H1 (cell line): ENCODE data around the gene CDH20. TPM values are rescaled to one million over a fixed set of nuclear protein-coding genes. Genes with fewer than 3 reads are reported as not detected.

Experiments
- CTCF ChIA-PET: fragments of 300-600 bp; sonication (Branson Sonifier 250); formaldehyde crosslinking; loops from one replicate; lab custom pipeline; 2021; ENCODE audit not compliant: partially characterized antibody; lab: Charles Lee
- POLR2A ChIA-PET: fragments of 300-600 bp; sonication (Branson Sonifier 250); formaldehyde crosslinking; loops from one replicate; lab custom pipeline; 2021; ENCODE audit warnings: inconsistent platforms; ENCODE audit not compliant: partially characterized antibody; lab: Charles Lee
- DNase-seq, 2 experiments: peaks; one replicate each; pipeline versions ENCODE4 v3.0.0 to v3.0.0-alpha.2; 2010 to 2022; ENCODE audit warnings: low spot score in 2 of 2, low read depth in 1 of 2, mixed read lengths in 1 of 2
- FAIRE-seq: peaks from 2 replicates; lab custom pipeline; 2011; peaks lifted over from hg19 to GRCh38; lab: Jason Lieb, UNC
- H2AFZ ChIP-seq: 2 replicates; pipeline ENCODE4 v1.8.1; 2012; ENCODE audit warnings: low read length, inconsistent platforms
- H2AK5ac ChIP-seq: 2 replicates; pipeline ENCODE4 v1.6.1; 2013; ENCODE audit warnings: low read depth, low read length
- H2BK120ac ChIP-seq: replicated peaks from 2 replicates; pipeline ENCODE3; 2013; ENCODE audit warnings: low read depth, low read length, inconsistent platforms
- H2BK12ac ChIP-seq: 2 replicates; pipeline ENCODE4 v1.6.1; 2013; ENCODE audit warnings: low read depth, low read length
- H2BK15ac ChIP-seq: 2 replicates; pipeline ENCODE4 v1.6.1; 2013; ENCODE audit warnings: low read length
- H2BK20ac ChIP-seq: 2 replicates; pipeline ENCODE4 v1.6.1; 2013; ENCODE audit warnings: low read length
- H2BK5ac ChIP-seq: 2 replicates; pipeline ENCODE4 v1.6.1; 2013; ENCODE audit warnings: low read depth, low read length
- H3K14ac ChIP-seq: 2 replicates; pipeline ENCODE4 v1.6.1; 2013; ENCODE audit warnings: inconsistent platforms; ENCODE audit not compliant: insufficient read length
- H3K18ac ChIP-seq: 2 replicates; pipeline ENCODE4 v1.6.1; 2013; ENCODE audit warnings: low read length; ENCODE audit errors: extremely low read depth
- H3K23ac ChIP-seq: 2 replicates; pipeline ENCODE4 v1.6.1; 2013; ENCODE audit warnings: inconsistent platforms; ENCODE audit not compliant: insufficient read length
- H3K23me2 ChIP-seq: 2 replicates; pipeline ENCODE4 v1.6.1; 2013; ENCODE audit warnings: low read depth, low read length
- H3K27ac ChIP-seq: 2 replicates; pipeline ENCODE4 v1.6.1; 2011; ENCODE audit warnings: low read depth, low read length, inconsistent platforms
- H3K27me3 ChIP-seq, 4 experiments: replicated peaks in 1 of 4; 1 replicate in 1 of 4; 2 replicates in 3 of 4; pipeline versions ENCODE4 v1.6.1 to v1.8.1; 2011 to 2013; ENCODE audit warnings: low read length in 3 of 4, mild to moderate bottlenecking in 3 of 4, inconsistent platforms in 2 of 4, mixed read lengths in 2 of 4, moderate library complexity in 1 of 4; ENCODE audit not compliant: control insufficient read depth in 3 of 4, insufficient read depth in 3 of 4; ENCODE audit errors: extremely low read depth in 1 of 4
- H3K36me3 ChIP-seq, 4 experiments: 2 replicates each; pipeline versions ENCODE4 v1.6.1 to v1.8.1; 2011 to 2013; ENCODE audit warnings: mild to moderate bottlenecking in 4 of 4, low read length in 3 of 4, moderate library complexity in 2 of 4, control low read depth in 1 of 4, inconsistent platforms in 1 of 4; ENCODE audit not compliant: insufficient read depth in 4 of 4, control insufficient read depth in 2 of 4
- H3K4ac ChIP-seq: replicated peaks from 2 replicates; pipeline ENCODE3; 2013; ENCODE audit warnings: low read length, low read depth, mixed read lengths, inconsistent platforms; ENCODE audit not compliant: insufficient read length
- H3K4me1 ChIP-seq, 4 experiments: replicated peaks in 1 of 4; 1 replicate in 1 of 4; 2 replicates in 3 of 4; pipeline versions ENCODE4 v1.6.1 to v1.8.1; 2011 to 2013; ENCODE audit warnings: low read length in 3 of 4, inconsistent platforms in 2 of 4, mixed read lengths in 1 of 4; ENCODE audit not compliant: insufficient read depth in 4 of 4, control insufficient read depth in 3 of 4
- H3K4me2 ChIP-seq, 2 experiments: 2 replicates each; pipeline versions ENCODE4 v1.6.1 to v1.8.1; 2011 to 2013; ENCODE audit warnings: low read depth in 2 of 2, low read length in 2 of 2, control low read depth in 1 of 2, inconsistent platforms in 1 of 2, mild to moderate bottlenecking in 1 of 2; ENCODE audit not compliant: insufficient read depth in 1 of 2
- H3K4me3 ChIP-seq, 4 experiments: fragments of 200-600, 300-600 bp in 1 of 4; sonication (generic), shearing (Covaris generic), sonication (Bioruptor Twin) in 1 of 4; 2 replicates each; pipeline versions ENCODE4 v1.5.1 to v1.8.1; 2011 to 2016; ENCODE audit warnings: low read length in 4 of 4, low read depth in 3 of 4, control low read depth in 2 of 4, inconsistent platforms in 2 of 4, mild to moderate bottlenecking in 2 of 4, mixed read lengths in 1 of 4, moderate library complexity in 1 of 4; ENCODE audit not compliant: insufficient read depth in 2 of 4; ENCODE audit errors: extremely low read depth in 1 of 4
- H3K56ac ChIP-seq: replicated peaks from 2 replicates; pipeline ENCODE3; 2013; ENCODE audit warnings: low read depth, mild to moderate bottlenecking, mixed read lengths, low read length, inconsistent platforms; ENCODE audit not compliant: insufficient read length
- H3K79me1 ChIP-seq: 2 replicates; pipeline ENCODE4 v1.6.1; 2013; ENCODE audit warnings: low read depth, low read length, control low read depth
- H3K79me2 ChIP-seq, 2 experiments: 2 replicates each; pipeline versions ENCODE4 v1.6.1 to v1.8.1; 2012 to 2013; ENCODE audit warnings: low read length in 2 of 2, mild to moderate bottlenecking in 2 of 2, inconsistent platforms in 1 of 2; ENCODE audit not compliant: insufficient read depth in 2 of 2, control insufficient read depth in 1 of 2
- H3K9ac ChIP-seq, 4 experiments: replicated peaks in 1 of 4; 1 replicate in 1 of 4; 2 replicates in 3 of 4; pipeline versions ENCODE4 v1.6.1 to v1.8.1; 2011 to 2013; ENCODE audit warnings: low read depth in 3 of 4, low read length in 3 of 4, control low read depth in 2 of 4, mild to moderate bottlenecking in 2 of 4, moderate library complexity in 2 of 4, inconsistent platforms in 1 of 4; ENCODE audit errors: extremely low read depth in 1 of 4
- H3K9me3 ChIP-seq, 2 experiments: 2 replicates each; pipeline versions ENCODE4 v1.6.1 to v1.8.1; 2012 to 2013; ENCODE audit warnings: mild to moderate bottlenecking in 2 of 2, moderate library complexity in 2 of 2, control low read depth in 1 of 2, inconsistent platforms in 1 of 2, low read depth in 1 of 2, low read length in 1 of 2, mixed read lengths in 1 of 2; ENCODE audit not compliant: insufficient read depth in 2 of 2
- H4K20me1 ChIP-seq, 2 experiments: replicated peaks in 1 of 2; 2 replicates each; pipeline versions ENCODE3 to v1.8.1; 2011 to 2013; ENCODE audit warnings: inconsistent platforms in 2 of 2, low read length in 2 of 2, mild to moderate bottlenecking in 1 of 2; ENCODE audit not compliant: insufficient read depth in 2 of 2, control insufficient read depth in 1 of 2
- H4K5ac ChIP-seq: 2 replicates; pipeline ENCODE4 v1.6.1; 2013; ENCODE audit warnings: low read length, low read depth, mixed read lengths, inconsistent platforms; ENCODE audit not compliant: insufficient read length
- H4K8ac ChIP-seq: 2 replicates; pipeline ENCODE4 v1.8.0; 2013; ENCODE audit warnings: mild to moderate bottlenecking, moderate library complexity, low read length, inconsistent platforms; ENCODE audit not compliant: insufficient read depth; ENCODE audit errors: extremely low read depth
- H4K91ac ChIP-seq: replicated peaks from 2 replicates; pipeline ENCODE3; 2013; ENCODE audit warnings: low read length, mixed read lengths, inconsistent platforms; ENCODE audit not compliant: insufficient read length
- BRCA1 ChIP-seq: IDR thresholded peaks from 2 replicates; pipeline ENCODE4 v1.6.1; 2012; ENCODE audit warnings: low read depth, low read length, improper control_type of control experiment
- CBX5 ChIP-seq: fragments of 300-800, 300-1000 bp; sonication (generic); IDR thresholded peaks from 2 replicates; pipeline ENCODE4 v1.7.1; 2016; ENCODE audit warnings: antibody characterized with exemption, low read length, low read depth
- CEBPB ChIP-seq: IDR thresholded peaks from 2 replicates; pipeline ENCODE4 v1.6.1; 2012; ENCODE audit warnings: low read depth, low read length
- HDAC2 ChIP-seq, 2 experiments: fragments of 300-600 bp in 1 of 2; sonication (generic) in 1 of 2; IDR thresholded peaks; 2 replicates each; pipeline ENCODE4 v1.6.1; 2011 to 2012; ENCODE audit warnings: low read depth in 2 of 2, low read length in 2 of 2, mild to moderate bottlenecking in 2 of 2, moderate library complexity in 2 of 2, borderline replicate concordance in 1 of 2, inconsistent platforms in 1 of 2
- WGBS, 2 experiments: shearing (Covaris generic) in 1 of 2; methylation state at CpG; one replicate each; pipeline versions ENCODE4 v1.1.6 to v1.1.7; 2013 to 2015; ENCODE audit warnings: low lambda C conversion rate in 2 of 2, mixed read lengths in 2 of 2, inconsistent platforms in 1 of 2, low coverage in 1 of 2, missing lambda C conversion rate in 1 of 2; ENCODE audit not compliant: insufficient replicate concordance in 2 of 2, insufficient coverage in 1 of 2, insufficient read length in 1 of 2; ENCODE audit errors: extremely low coverage in 1 of 2, missing lambda C conversion rate in 1 of 2; 5-methylcytosine and 5-hydroxymethylcytosine counted together
- polyA plus RNA-seq, 7 experiments: library from polyadenylated mRNA; depleted of rRNA in 3 of 7; stranded (reverse) in 5 of 7; unstranded in 2 of 7; fragments of >200 nt in 5 of 7; fragments of 200-250 nt in 2 of 7; gene quantifications; 1 replicate in 5 of 7; 2 replicates in 1 of 7; 4 replicates in 1 of 7; pipeline versions ENCODE4 v1.2.1 to v1.2.3, GENCODE V29; 2011 to 2013; ENCODE audit warnings: missing spikeins in 2 of 7, mixed read lengths in 2 of 7
- total RNA-seq: library from RNA; stranded (reverse); fragmentation: NEBNext Ultra II Directional; extraction: Animal tissue kit (Norgen Biotek cat#: 25700); gene quantifications from 2 replicates; pipeline ENCODE4 v1.2.1, GENCODE V29; 2021

Gene CDH20
- total and polyA plus RNA-seq, 2 of the 8 experiments (the other 6 are each of a cell fraction or from before 2014, with no cell fraction given): 0.07 to 0.12 TPM

DNA sequence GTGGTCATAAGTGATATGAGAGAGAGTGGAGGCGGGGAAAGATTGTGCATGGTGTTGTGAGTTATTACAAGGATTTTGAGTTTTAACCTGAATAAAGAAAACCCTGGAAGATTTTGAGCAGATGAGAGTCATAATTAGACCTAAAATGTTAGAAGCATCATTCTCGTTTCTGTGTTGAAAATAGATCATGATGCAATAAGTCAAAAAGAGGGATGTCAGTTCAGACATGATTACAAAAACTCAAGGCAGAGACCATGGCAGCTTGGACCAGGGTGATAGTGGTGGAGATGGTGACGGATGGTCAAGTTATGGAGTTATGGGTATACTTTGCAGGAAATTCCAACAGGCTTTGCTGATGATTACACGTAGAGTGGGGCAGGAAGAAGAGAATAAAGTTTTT is 267.2 kb downstream of the CDH20 start:
- H4K5ac ChIP-seq: no peak overlapping the region
- no peak overlapping the region for H3K18ac ChIP-seq
- H4K91ac ChIP-seq: no peak overlapping the region
- H2BK12ac ChIP-seq: no peak overlapping the region
- no peak overlapping the region for H2BK20ac ChIP-seq
- CTCF ChIA-PET: interaction anchor here (1.0 to 2.0 kb wide), 5 partner anchors 11 to 530 kb away, joined by 3 to 6 read pairs (median 4); no protein-coding TSS in a partner anchor
- peaks cover 0 to 4% (median 0%) of the 10 kb centered on the region in 4 experiments; a peak in 1 of 7 replicates for H3K4me1 ChIP-seq
- H3K4me2 ChIP-seq: no peak overlapping the region
- no peak for DNase-seq
- H3K56ac ChIP-seq: no peak overlapping the region
- H3K79me2 ChIP-seq: no peaks in the 10 kb centered on the region
- no peaks in the 10 kb centered on the region for H3K79me1 ChIP-seq
- no peak overlapping the region for H3K14ac ChIP-seq
- no peaks in the 10 kb centered on the region for H3K36me3 ChIP-seq
- H2AFZ ChIP-seq: no peak overlapping the region
- no peaks in the 10 kb centered on the region for H3K23me2 ChIP-seq
- no peaks in the 10 kb centered on the region for H3K9me3 ChIP-seq
- H4K20me1 ChIP-seq: no peaks in the 10 kb centered on the region
- H2BK5ac ChIP-seq: no peak overlapping the region
- 93% methylated on average over 4 of the region's 4 CpGs; no CpG with 5 or more reads in 1 of the 2 experiments for WGBS, 2 experiments
- no peak overlapping the region for H2AK5ac ChIP-seq
- TF ChIP-seq BRCA1: no peak
- no peak for TF ChIP-seq CBX5
- TF ChIP-seq HDAC2 (IDR thresholded peaks at IDR 0.05; ENCODE audit: borderline replicate concordance in 1 of 2, low read depth in 2 of 2, low read length in 2 of 2): no peak
- TF ChIP-seq CEBPB: no peak
- TF ChIP-seq, all 59 proteins: peak for 0
- H3K4ac ChIP-seq: no peak overlapping the region
- no peak overlapping the region for H3K9ac ChIP-seq
- POLR2A ChIA-PET: no interaction called here
- no peak overlapping the region for H4K8ac ChIP-seq
- no peaks in the 10 kb centered on the region for H3K27me3 ChIP-seq
- H2BK120ac ChIP-seq: no peak overlapping the region
- FAIRE-seq: no peak
- no peak overlapping the region for H3K23ac ChIP-seq
- no peak overlapping the region for H3K27ac ChIP-seq
- no peak overlapping the region for H3K4me3 ChIP-seq
- no peak overlapping the region for H2BK15ac ChIP-seq
